ENCODE measurements around the gene ZNF385A. TPM values are rescaled to one million over a fixed set of nuclear protein-coding genes. Genes with fewer than 3 reads are reported as not detected.

The ZNF385A gene
- total and polyA plus RNA-seq, 2 of the 13 experiments (the other 11 are each of a cell fraction or from before 2014, with no cell fraction given): 0.44 to 0.67 TPM

GRCh38 chr12:54337280-54337842 is 47.2 kb downstream of the ZNF385A start (continued):
- TF ChIP-seq PAXIP1 (CRISPR knock-in tag; conservative IDR thresholded peaks at IDR 0.05) (no peak), MAFF (IDR thresholded peaks at IDR 0.05; ENCODE audit: low read depth, low read length) (peak; percentile 79), ZNF629 (CRISPR knock-in tag; conservative IDR thresholded peaks at IDR 0.05) (peak; percentile 71), CEBPG (CRISPR knock-in tag; IDR thresholded peaks at IDR 0.05) (peak; percentile 18; the same call in 1 of the 2 replicates), GATAD2A (CRISPR knock-in tag; IDR thresholded peaks at IDR 0.05) (0 out of 2 replicates have a peak, but pooled peaks have one; percentile 9), ZNF263 (CRISPR knock-in tag; IDR thresholded peaks at IDR 0.05) (no peak), PCBP1 (IDR thresholded peaks at IDR 0.05; ENCODE audit: borderline replicate concordance, low read depth, low read length) (no peak), BORCS8-MEF2B (CRISPR knock-in tag; IDR thresholded peaks at IDR 0.05) (no peak), ARID5B (CRISPR knock-in tag; IDR thresholded peaks at IDR 0.05) (peak; percentile 34; the same call in 1 of the 2 replicates), ZGPAT (CRISPR knock-in tag; IDR thresholded peaks at IDR 0.05) (no peak), CREB3 (CRISPR knock-in tag; IDR thresholded peaks at IDR 0.05) (no peak), ZNF598 (CRISPR knock-in tag; IDR thresholded peaks at IDR 0.05; ENCODE audit: borderline replicate concordance) (no peak)

Data from HepG2 (cell line).